Kidney (tissue), 14 donors: ENCODE data around the gene RAB7A. TPM values are rescaled to one million over a fixed set of nuclear protein-coding genes. Genes with fewer than 3 reads are reported as not detected.
"Not testable (repeated sequence)": the region's sequence is repeated elsewhere in the genome, so short reads cannot be mapped to it uniquely, and the experiment has no call there.

Experiments
- DNase-seq, 5 donors: peaks; one replicate each; pipeline ENCODE4 v3.0.0-alpha.2; 2013 to 2020
- FAIRE-seq: peaks from 2 replicates; lab custom pipeline; 2012; peaks lifted over from hg19 to GRCh38; lab: Jason Lieb, UNC
- H3K27ac ChIP-seq, 2 donors: one replicate each; pipeline ENCODE4 v1.7.0; 2013; ENCODE audit warnings: low read depth in 2 of 2, low read length in 2 of 2, inconsistent platforms in 1 of 2
- H3K27me3 ChIP-seq: one replicate; pipeline ENCODE4 v1.7.1; 2013; ENCODE audit warnings: low read length, inconsistent platforms; ENCODE audit not compliant: control insufficient read depth, insufficient read depth
- H3K36me3 ChIP-seq, 3 donors: one replicate each; pipeline versions ENCODE4 v1.7.0 to v1.7.1; 2013; ENCODE audit warnings: low read length in 3 of 3, control low read depth in 1 of 3, inconsistent platforms in 1 of 3; ENCODE audit not compliant: insufficient read depth in 3 of 3, control insufficient read depth in 2 of 3
- H3K4me1 ChIP-seq, 3 donors: one replicate each; pipeline versions ENCODE4 v1.7.0 to v1.7.1; 2013; ENCODE audit warnings: low read length in 3 of 3, inconsistent platforms in 1 of 3, low read depth in 1 of 3; ENCODE audit not compliant: control insufficient read depth in 2 of 3, insufficient read depth in 2 of 3
- H3K4me3 ChIP-seq, 3 donors: one replicate each; pipeline versions ENCODE4 v1.7.0 to v1.8.1; 2013; ENCODE audit warnings: low read length in 3 of 3, control low read depth in 1 of 3, inconsistent platforms in 1 of 3
- H3K9ac ChIP-seq, 3 donors: one replicate each; pipeline versions ENCODE4 v1.7.0 to v1.7.1; 2013; ENCODE audit warnings: low read length in 3 of 3, control low read depth in 1 of 3, inconsistent platforms in 1 of 3
- H3K9me3 ChIP-seq, 3 donors: one replicate each; pipeline versions ENCODE4 v1.7.0 to v1.7.1; 2013; ENCODE audit warnings: low read length in 3 of 3, control low read depth in 1 of 3, inconsistent platforms in 1 of 3; ENCODE audit not compliant: control insufficient read depth in 2 of 3, insufficient read depth in 1 of 3
- intact Hi-C: fragments of 100-400 bp; cut with DNase I; formaldehyde crosslinking; loops from one replicate; pipeline ENCODE4 v1.11.1; 2022
- polyA plus RNA-seq: library from polyadenylated mRNA; stranded (reverse); fragments of 350-450 nt; fragmentation: Illumina TruSeq; extraction: RNeasy Lipid Tissue Mini Kit (QIAGEN cat#74804); gene quantifications from one replicate; pipeline ENCODE4 v1.2.3, GENCODE V29; 2014; ENCODE audit warnings: low read depth, low replicate concordance; ENCODE audit not compliant: insufficient read depth
- total RNA-seq: library from RNA; stranded (reverse); fragmentation: NEBNext Ultra II Directional; extraction: Animal tissue kit (Norgen Biotek cat#: 25700); gene quantifications from one replicate; pipeline ENCODE4 v1.2.1, GENCODE V29; 2021
- TF ChIP-seq, protein P1 (sequence below): IDR thresholded peaks from 3 replicates; pipeline ENCODE4 v1.5.1; 2012; ENCODE audit warnings: mild to moderate bottlenecking, moderate library complexity, borderline replicate concordance; ENCODE audit not compliant: insufficient read depth; ENCODE audit errors: extremely low read depth
- donor health status: control.
- donor health status: control.
- donor health status: control.
- donor health status: control.
- donor health status: control.
- donor health status: DM: yes; HTN: yes; CAD: no.
- donor health status: Normal renal cell carcinoma (clear cell type).

Gene RAB7A
- total and polyA plus RNA-seq, 2 donors from 2014 or later, result 211 to 248 TPM

- intact Hi-C loops, H3K4me3 ChIP-seq, H3K27ac ChIP-seq, DNase-seq, H3K9ac ChIP-seq, H3K4me1 ChIP-seq, H3K36me3 ChIP-seq, H3K9me3 ChIP-seq, FAIRE-seq, H3K27me3 ChIP-seq: not testable (repeated sequence)
Observed at GRCh38 chr3:128830762-128831161, 104.8 kb downstream of the RAB7A start.

DNA sequence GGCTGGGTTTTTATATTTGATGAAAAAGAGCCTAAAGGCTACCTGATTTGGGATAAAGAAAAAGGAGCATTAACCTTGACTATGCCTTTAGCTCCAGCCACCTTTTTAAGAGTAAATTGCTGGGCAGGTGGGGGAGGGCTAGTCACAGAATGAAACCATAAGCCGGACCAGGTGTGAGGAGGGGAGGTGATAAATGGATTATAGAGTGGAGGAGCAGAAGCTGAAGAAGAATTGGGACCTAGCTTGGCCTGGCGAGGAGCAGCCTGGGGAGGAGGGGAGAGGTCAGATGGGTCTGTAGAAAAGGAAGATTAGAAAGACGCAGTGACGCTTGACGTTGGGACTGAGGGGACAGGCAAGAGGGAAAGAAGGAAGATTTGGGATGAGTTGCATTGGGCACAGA lies 107.0 kb downstream of the RAB7A start:
- H3K27me3 ChIP-seq, H3K9me3 ChIP-seq, H3K4me3 ChIP-seq, DNase-seq, FAIRE-seq, H3K9ac ChIP-seq, H3K27ac ChIP-seq, intact Hi-C loops, H3K4me1 ChIP-seq, H3K36me3 ChIP-seq: not testable (repeated sequence)

- FAIRE-seq, result no peak
- Histone ChIP-seq H3K27me3 (no peaks in the 10 kb centered on the region), H3K4me1 (no peaks in the 10 kb centered on the region), H3K9ac (no peak overlapping the region), H3K36me3 (no peaks in the 10 kb centered on the region), H3K4me3 (no peak overlapping the region), H3K9me3 (no peaks in the 10 kb centered on the region), H3K27ac (no peak overlapping the region)
- no peak for DNase-seq
- TF ChIP-seq, protein P1, sequence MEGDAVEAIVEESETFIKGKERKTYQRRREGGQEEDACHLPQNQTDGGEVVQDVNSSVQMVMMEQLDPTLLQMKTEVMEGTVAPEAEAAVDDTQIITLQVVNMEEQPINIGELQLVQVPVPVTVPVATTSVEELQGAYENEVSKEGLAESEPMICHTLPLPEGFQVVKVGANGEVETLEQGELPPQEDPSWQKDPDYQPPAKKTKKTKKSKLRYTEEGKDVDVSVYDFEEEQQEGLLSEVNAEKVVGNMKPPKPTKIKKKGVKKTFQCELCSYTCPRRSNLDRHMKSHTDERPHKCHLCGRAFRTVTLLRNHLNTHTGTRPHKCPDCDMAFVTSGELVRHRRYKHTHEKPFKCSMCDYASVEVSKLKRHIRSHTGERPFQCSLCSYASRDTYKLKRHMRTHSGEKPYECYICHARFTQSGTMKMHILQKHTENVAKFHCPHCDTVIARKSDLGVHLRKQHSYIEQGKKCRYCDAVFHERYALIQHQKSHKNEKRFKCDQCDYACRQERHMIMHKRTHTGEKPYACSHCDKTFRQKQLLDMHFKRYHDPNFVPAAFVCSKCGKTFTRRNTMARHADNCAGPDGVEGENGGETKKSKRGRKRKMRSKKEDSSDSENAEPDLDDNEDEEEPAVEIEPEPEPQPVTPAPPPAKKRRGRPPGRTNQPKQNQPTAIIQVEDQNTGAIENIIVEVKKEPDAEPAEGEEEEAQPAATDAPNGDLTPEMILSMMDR, result no peak
- intact Hi-C loops, result no loop called here
Observed at GRCh38 chr3:128835096-128835495, 109.1 kb downstream of the RAB7A start.

GRCh38 chr3:128841926-128842920 lies 116.2 kb downstream of the RAB7A start:
- Histone ChIP-seq H3K36me3 (no peaks in the 10 kb centered on the region), H3K9ac (no peak overlapping the region), H3K4me3 (no peak overlapping the region), H3K9me3 (no peaks in the 10 kb centered on the region), H3K4me1 (no peaks in the 10 kb centered on the region), H3K27ac (no peak overlapping the region), H3K27me3 (no peaks in the 10 kb centered on the region)
- intact Hi-C loops, result no loop called here
- TF ChIP-seq, protein P1, result no peak
- FAIRE-seq (no peak), DNase-seq (no peak)
